ENCODE results near the gene DUSP9.

Gene DUSP9

GRCh38 chrX:153622661-153623309 lies 24.2 kb upstream of the DUSP9 start:
- no peak overlapping the region for H3K4me3 ChIP-seq (ENCODE audit: low read length)
- TF ChIP-seq, protein P1, sequence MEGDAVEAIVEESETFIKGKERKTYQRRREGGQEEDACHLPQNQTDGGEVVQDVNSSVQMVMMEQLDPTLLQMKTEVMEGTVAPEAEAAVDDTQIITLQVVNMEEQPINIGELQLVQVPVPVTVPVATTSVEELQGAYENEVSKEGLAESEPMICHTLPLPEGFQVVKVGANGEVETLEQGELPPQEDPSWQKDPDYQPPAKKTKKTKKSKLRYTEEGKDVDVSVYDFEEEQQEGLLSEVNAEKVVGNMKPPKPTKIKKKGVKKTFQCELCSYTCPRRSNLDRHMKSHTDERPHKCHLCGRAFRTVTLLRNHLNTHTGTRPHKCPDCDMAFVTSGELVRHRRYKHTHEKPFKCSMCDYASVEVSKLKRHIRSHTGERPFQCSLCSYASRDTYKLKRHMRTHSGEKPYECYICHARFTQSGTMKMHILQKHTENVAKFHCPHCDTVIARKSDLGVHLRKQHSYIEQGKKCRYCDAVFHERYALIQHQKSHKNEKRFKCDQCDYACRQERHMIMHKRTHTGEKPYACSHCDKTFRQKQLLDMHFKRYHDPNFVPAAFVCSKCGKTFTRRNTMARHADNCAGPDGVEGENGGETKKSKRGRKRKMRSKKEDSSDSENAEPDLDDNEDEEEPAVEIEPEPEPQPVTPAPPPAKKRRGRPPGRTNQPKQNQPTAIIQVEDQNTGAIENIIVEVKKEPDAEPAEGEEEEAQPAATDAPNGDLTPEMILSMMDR (IDR thresholded peaks at IDR 0.05; ENCODE audit: insufficient read depth, low read depth, low read length, missing control alignments): no peak
- no peak for DNase-seq (ENCODE audit: low read depth)

DNA sequence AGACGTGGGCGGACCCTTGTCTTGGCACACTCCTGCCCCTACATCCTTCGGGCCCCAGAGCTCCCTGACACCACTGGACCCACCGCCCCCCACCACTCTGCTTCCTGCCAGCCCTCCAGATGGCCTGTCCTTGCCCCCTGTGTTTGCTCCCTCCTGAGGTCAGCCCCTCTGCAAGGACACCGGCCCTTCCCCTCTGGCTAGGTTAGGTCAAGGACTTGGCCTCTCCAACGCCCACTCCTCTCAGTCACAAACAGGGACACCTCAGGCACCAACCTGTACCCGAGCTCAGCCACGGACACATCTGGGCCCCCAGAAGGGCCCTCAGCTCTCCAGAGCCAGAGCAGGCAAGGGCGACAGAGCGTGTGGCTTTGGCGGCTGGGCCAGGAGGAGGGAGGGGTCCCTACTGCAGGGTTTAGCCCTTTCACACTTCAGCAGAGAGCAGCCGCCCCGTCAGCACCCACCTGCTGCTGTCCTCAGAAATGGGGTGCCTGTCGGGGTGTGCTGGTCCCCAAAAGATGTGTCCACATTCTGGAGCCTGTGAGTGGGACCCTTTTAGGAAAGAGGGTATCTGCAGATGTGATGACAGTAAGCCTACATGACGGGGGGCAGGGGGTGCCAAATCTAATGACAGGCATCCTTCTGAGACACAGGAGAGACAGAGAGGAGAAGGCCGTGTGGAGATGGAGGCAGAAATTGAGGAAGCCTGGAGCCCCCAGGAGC lies 23.5 kb upstream of the DUSP9 start:
- DNase-seq (ENCODE audit: low read depth): no peak
- TF ChIP-seq, protein P1 (IDR thresholded peaks at IDR 0.05; ENCODE audit: insufficient read depth, low read depth, low read length, missing control alignments): no peak
- H3K4me3 ChIP-seq (ENCODE audit: low read length): no peak overlapping the region

- H3K4me3 ChIP-seq (ENCODE audit: low read length): no peak overlapping the region
- DNase-seq (ENCODE audit: low read depth): no peak
- TF ChIP-seq, protein P1 (IDR thresholded peaks at IDR 0.05; ENCODE audit: insufficient read depth, low read depth, low read length, missing control alignments): no peak
Observed at GRCh38 chrX:153624196-153625091, 22.6 kb upstream of the DUSP9 start.

GRCh38 chrX:153625271-153626024 lies 21.6 kb upstream of the DUSP9 start:
- H3K4me3 ChIP-seq (ENCODE audit: low read length): no peak overlapping the region
- TF ChIP-seq, protein P1 (IDR thresholded peaks at IDR 0.05; ENCODE audit: insufficient read depth, low read depth, low read length, missing control alignments): no peak
- no peak for DNase-seq (ENCODE audit: low read depth)

DNA sequence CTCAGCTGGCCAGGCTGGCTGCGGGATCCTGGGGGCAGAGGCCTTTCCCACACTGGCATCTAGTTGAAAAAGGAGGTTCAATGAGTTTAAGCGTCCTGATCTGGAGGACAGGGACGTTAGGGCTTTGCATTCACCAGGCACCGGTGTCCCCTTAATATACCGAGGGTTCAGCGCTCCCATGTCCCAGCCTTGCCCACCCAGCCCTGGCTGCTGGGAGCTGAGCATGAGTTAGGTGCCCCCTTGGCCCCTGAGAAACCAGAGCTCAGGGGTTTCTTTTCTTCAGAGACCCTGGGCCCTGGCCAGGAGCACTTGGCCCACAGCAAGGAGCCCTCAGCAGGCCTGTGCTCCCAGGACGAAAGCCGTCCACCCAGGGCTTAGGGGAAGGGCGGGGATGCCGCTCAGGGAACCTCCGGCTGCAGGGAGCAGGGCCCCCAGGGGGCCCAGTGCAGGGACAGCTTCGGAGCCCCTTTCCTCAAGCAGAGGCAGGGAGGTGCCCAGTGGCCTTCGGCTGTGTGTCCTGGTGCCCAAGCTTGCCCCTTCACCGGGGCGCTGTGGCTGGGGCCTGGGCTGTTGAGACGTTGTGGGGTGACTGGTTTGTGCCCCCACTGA lies 20.9 kb upstream of the DUSP9 start:
- TF ChIP-seq, protein P1 (IDR thresholded peaks at IDR 0.05; ENCODE audit: insufficient read depth, low read depth, low read length, missing control alignments): no peak
- no peak for DNase-seq (ENCODE audit: low read depth)
- H3K4me3 ChIP-seq (ENCODE audit: low read length): no peak overlapping the region

All from epithelial cell of esophagus (primary cell).